GM18499 (cell line): Measurements from ENCODE around the gene SKP2.
"Not testable (repeated sequence)": the region's sequence is repeated elsewhere in the genome, so short reads cannot be mapped to it uniquely, and the experiment has no call there.

Experiments used
- ATAC-seq: cut with Tn5 transposase; IDR thresholded peaks from one replicate; pipeline ENCODE4 v1.9.1; 2021; ENCODE audit warnings: moderate number of reproducible peaks; ENCODE audit not compliant: insufficient read depth, unreplicated experiment

Gene SKP2

DNA sequence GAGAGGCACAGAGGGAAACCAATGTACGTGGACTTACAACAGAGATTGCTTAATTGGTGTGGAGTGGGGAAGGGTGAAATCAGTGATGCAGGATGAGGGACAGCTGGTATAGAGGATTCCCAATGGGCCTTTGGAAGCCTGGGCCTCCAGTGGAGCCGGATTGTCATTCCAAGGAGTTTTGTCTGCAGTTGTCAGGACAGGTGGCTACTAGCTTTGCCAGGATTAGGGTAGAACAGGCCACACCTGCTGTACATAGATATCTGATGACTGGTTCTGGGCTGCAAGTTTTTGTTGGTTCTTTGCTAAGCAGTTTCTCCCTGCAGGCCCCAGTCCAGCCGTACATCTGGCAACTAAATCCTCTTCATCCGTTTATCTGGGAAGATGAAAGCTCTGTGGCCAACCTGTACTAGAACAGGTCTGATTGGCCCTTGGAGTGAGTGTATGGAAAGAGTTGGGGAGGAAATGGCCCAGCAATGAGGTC is 4.2 kb downstream of the SKP2 start:
- ATAC-seq: no peak

DNA sequence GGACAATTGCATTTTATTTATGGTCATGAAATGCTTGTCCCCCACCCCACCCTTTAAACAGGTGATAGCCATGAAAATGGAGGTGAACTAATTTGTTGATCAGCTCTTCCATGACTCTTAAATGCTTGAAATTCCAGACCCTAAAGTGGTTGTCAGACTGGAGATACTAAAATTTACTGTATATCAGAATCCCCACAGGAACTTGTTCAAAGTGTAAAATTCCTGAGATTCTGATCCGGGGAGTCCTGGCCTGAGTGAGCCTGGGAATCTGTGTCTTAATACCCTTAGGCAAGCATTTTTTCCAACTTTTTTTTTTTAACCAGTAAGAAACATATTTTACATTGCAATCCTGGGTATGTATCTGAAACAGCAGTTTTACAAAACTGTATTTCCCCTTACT is 4.7 kb downstream of the SKP2 start:
- ATAC-seq: no peak

DNA sequence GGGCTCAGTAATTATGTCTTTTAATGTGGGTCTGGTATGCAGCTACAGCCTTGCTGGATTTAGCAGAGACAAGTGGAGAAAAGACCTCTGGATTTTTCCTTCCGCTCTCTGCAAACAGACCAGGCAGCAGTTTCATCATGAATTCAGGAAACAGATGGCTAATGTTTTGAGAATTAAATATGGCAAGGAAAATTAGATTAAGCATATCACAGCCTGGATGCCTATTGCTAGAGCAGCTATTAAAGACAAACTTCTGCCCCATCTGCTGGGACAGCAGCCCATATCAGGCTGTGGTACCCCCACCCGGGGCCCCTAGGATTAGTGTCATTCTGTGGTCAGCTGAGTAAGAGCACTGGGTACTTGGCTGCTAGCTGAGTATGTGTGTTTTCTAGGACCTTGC is 6.2 kb downstream of the SKP2 start:
- no peak for ATAC-seq

DNA sequence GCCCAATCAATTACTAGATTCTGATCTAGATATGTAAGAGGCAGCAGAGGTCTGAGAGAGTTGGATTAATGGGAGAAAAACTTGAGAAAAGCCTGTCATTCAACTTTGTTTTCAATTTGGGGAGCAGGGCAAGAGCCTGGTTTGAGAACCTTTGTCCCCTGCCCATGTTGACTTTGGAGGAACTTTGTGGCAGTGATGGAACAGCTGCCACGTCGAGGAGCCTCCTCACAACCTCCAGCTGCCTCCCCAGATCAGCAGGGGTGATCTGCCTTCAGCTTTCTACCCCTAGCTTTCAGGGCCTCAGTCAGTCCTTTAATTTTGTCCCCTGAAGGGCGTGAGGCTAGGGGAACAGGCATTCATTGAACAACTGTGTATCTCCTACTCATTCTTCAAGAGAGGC is 8.7 kb downstream of the SKP2 start:
- ATAC-seq: no peak

DNA sequence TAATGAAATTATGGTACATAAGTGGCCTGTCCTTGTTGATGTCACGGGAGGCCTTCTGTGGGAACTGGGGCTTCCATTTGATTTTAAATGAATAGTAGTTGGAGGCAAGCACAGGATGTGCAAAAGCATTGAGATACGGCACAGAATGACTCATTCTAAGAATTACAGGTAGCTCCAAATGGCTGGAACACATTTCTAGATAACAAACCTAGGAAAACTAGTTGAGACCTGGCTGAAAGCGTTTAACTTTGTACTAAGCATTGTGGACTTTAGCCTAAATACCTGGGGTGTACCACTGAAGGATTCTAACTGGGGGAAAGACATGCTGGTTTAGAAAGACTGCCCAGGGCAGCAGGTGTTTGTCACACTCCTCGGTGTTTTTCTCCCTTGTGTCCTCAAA is 9.4 kb downstream of the SKP2 start:
- no peak for ATAC-seq

DNA sequence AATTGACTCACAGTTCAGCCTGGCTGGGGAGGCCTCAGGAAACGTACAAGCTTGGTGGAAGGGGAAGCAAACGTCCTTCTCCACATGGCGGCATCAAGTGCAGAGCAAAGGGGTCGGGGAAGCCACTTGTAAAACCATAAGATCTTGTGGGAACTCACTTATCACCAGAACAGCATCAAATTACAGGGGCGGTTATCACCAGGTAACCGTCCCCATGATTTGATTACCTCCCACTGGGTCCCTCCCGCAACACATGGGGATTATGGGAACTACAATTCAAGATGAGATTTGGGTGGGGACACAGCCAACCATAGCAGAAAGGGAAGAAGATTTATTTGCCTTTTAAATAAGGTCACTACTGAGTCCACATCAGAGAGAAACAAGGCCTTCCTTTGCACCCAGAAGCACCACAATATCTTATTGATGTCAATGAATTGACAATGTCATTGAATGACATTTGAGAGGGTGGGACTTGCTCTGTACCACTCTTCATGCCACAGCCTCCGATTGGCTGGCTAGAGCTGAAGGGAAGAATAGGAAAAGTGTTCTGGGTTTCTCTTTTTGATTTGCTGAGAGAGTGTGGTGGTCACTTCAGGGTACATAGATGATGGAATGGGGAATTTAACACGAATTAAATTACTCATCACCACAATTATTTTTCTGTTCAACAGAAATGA is 11.0 kb downstream of the SKP2 start:
- ATAC-seq: no peak

DNA sequence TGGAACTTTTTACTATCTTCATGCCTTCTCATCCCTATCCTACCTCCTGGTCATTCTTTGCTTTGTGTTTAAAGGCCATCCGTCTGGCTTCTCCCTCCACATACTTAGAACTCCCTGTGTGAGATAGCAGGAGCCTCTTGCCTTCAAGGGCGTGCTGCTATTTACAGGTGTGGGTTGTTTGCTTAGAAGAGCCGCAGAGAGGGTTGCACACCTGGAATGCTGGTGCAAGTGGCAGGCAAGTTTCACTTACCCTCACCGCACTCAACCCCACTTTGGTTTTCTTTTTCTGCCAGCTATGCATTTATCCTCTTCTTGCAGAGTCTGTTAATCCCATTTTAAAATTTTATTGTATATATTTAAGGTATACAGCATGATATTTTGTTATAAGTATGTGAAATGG is 12.6 kb downstream of the SKP2 start:
- no peak for ATAC-seq

DNA sequence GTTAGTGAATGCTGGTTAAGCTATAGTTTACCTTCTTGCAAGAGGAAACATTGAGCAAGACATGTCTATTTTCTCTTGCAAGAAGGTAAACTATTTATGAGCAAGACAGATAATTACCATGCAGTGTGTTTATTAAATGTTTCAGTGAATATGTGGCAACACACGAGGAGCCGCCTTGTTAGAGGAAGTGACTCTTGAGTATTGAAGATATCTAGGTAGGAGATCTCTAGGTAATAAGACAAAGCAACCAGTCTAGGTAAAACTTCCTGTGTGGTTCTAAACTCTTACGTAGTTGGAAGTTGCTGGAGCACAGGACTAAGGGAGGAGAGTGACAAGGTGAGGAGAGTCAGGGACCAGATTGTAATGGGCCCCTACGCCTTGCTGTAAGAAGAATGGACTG is 16.8 kb downstream of the SKP2 start:
- ATAC-seq: no peak

DNA sequence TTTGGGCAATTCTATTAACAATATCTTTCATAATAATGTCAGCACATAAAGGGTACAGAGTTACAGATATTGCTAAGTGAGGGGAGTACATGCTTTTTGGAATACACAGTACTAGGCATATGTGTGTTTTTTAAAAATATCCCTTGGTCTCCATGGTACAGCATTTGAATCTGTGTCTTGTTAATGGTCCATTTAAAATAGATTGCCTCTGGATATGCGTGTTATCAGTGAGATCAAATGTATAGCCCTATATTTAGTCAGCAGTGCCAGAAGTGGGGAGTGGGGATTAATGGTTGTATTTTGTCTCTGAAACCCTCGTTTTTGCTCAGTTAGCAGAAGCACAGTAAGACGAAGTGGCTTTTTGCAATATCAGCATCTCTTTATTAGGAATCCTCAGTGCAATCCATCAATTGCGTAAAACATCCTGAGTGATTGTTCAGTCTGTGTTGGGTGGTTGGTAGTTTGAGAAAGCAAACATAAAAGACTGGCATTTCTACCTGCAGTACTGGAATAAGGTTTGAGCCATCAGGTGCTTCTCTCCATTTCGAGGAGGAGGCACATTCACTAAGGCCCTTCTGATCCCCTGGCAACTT is 19.0 kb downstream of the SKP2 start:
- no peak for ATAC-seq

DNA sequence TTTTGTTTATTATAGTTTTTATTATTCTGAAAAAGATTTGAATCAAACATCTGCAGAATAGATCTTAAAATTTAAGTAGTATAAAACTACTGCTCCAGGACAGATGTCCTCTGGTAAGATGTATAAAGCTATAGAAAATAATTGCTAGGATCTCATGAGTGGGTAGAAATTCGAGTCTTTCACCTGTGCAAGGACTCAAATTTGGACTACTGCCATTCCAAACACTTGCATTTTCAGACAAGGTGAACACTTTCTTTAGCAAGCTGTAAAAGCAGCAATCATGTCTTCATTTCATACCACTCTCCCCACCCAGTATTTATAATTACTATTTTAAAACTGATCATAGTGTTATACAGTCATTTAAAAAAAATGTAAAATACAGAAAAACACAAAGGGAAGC is 20.7 kb downstream of the SKP2 start:
- ATAC-seq: no peak

DNA sequence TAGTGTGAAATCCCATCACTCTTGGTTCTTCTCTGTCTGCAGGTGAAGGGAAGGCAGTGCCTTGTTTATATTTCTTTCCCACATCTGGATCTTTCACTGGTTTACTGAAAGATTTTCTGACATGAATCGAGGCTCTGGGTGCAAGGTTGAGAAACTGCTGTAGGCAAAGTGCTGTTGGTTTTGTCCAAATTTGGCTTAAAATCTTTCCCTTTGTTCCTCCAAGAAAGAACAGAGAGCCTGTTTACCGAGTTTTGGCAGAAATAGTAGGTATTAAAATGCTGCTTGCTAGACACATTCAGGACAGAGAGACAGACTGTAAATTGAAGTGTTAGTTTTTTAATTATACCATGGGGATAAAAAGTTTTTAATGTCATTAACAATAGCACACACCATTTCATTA is 21.5 kb downstream of the SKP2 start:
- ATAC-seq: no peak

DNA sequence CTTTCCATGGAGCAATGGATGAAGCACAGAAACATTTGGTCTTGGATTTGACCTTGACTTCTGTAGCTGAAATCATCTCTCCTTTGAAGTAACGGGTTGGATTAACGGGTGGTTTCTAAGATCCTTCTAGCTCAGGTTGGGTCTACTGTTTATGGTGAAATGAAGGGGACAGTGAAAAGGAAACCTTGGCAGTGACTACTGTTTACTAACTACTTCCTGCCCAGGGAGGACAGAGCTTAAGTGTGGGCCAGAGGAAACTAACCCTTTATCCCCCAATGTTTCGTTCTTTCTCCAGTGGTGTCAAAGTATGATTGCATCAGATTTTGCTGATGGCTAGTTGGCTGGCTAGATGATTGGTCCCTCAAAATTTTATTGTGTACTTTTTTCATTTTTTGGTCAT is 22.2 kb downstream of the SKP2 start:
- ATAC-seq: no peak

DNA sequence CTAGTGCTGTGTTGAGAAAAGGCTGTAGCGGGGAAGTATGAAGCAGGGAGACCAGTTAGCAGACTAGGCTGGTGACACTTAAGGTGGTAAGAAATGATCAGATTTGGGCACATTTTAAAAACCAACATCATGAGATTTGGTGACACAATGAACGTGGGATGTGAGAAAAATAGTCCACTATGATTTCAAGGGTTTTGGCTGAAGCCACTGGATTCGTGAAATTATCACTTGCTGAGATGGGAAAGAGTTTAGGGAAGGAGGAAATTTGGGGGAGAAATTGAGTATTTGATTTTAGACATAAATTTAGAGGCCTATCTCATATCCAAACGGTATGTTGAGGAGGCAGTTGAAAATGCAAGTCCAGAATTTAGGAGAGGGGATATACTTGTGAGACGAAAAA is 23.1 kb downstream of the SKP2 start:
- ATAC-seq: no peak

DNA sequence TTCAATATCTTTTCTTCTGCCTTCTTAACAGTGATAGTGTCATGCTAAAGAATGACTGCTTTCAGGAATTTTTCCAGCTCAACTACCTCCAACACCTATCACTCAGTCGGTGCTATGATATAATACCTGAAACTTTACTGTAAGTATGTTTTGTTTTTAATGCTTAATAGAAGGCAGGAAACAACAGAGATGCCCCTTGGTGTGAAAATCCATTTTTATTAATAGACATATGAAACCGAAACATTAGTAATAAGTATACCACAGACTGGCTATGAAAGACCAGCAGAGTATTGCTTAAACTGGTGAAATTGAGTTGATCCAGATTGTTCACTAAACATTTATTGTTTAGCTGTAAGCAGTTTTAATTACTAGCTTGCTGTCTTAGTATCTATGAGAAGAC is 25.2 kb downstream of the SKP2 start:
- ATAC-seq: peak; percentile 93

DNA sequence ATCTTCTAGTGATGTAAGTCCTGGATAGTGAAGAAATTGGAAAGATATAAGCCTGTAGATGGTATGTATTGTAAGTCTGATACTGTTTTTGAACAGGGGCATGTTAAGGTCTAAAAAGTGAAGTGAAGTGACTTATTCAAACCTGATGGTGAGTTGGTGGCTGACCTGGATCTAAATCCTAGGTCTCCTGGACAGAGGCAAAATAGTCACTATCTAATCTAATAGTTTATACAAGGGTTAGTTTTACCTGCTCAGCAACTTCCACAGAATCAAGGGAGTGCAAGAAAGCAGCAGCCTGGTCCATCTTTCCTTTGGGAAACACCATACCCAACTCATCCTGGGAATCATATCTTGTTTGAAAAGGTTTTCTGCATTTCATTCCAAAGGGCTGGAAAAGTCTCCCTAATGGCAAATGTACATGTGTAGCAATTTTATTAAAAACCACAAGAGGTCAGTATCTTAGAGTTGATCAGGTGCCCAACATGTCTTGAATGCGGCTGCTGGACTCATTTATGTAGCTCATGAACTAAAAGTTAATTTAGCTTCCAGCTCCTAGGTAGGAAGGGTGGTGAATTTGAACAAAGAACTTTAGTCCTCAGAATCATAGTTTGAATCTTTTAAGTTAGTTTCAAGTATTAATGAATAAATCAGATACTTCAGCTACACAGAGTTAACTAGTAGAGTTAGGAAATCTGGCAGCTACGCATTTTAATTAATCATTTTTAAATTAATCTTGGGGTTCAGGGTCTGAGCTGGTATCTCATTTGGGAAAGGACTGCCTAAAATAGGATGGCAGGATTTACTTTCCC is 26.0 kb downstream of the SKP2 start:
- ATAC-seq: no peak

DNA sequence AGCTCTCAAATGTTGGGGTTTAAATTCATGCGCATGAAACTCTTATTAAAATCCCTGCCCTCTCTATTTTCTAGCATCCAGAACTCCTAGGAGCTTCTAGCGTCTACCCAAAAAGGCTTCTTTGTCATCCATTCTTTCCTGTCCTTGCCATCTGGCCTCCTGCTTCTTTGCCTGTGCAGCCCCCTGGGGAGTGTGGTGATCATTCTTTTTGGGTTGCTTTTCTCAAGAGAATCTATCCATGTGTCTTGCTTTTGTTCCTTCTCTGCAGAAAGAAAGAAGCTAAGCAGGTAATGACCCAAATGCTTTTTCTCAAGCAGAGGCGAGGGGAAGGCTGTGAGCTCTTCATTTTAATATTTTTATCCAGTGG is 26.6 kb downstream of the SKP2 start:
- ATAC-seq: no peak

DNA sequence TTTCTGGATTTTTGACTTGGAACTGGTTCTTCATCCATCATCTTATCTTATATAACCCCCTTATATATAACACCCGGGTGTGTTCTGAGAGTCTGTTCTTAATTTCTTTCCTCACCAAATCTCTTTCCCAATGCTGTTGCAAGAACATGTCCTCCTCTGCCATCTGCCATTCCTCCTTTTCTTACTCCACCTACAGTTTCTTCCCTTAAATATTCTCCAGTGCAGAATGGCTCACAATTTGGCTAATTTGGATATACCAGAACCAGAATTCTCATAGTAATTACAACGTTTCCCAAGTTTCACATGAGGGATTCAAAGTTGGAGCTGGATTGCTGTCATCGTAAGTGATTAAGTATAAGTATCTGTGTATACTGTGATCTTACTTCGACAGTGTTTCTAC is 28.0 kb downstream of the SKP2 start:
- ATAC-seq: no peak

DNA sequence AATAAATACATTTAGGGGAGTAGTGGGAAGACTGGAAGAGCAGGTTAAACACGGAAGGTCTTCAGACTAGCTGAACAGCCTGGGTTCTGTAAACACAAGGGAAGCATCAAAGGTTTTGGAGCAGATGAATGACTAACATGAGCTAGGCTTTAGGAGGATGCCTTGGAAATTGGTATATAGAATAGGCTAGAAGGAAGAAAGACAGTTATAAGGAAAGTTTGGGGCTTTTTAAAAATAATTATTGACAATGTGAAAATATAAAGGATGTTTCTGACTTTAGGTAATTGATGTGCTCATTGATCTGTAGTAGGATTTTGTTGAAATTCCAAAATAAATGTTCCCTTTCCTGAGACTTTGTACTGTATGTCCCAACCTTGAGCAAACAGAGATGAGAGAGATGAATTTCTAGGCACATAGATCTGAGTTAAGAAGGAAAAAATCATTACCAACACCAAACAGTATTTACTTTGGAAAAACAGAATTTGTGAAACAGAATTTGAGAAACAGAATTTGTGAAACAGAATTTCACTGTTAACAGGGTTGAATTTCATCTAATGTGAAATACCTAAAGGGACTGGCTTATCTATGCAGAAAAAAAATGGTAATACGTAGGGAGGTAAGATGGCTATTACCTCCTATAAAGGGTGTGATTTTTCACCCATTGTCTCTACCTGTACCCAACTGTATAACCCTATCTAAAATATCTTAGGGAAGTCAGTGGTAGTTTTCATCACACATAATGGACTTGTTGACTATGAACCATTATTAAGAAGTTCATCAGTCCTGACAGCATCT is 28.8 kb downstream of the SKP2 start:
- no peak for ATAC-seq

DNA sequence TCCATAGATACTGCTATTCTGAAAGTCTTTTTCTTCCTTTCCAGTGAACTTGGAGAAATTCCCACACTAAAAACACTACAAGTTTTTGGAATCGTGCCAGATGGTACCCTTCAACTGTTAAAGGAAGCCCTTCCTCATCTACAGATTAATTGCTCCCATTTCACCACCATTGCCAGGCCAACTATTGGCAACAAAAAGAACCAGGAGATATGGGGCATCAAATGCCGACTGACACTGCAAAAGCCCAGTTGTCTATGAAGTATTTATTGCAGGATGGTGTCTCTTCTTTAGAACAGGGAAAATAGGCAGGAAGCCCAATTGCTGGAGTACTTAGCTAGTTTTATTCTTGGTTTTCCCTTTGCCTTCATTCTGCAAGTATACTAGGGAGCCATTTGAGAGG is 29.9 kb downstream of the SKP2 start:
- ATAC-seq: no peak

DNA sequence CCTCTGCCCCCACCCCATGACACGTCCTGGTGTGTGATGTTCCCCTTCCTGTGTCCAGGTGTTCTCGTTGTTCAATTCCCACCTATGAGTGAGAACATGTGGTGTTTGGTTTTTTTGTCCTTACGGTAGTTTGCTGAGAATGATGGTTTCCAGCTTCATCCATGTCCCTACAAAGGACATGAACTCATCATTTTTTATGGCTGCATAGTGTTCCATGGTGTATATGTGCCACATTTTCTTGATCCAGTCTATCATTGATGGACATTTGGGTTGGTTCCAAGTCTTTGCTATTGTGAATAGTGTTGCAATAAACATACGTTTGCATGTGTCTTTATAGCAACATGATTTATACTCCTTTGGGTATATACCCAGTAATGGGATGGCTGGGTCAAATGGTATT is 32.5 kb downstream of the SKP2 start:
- ATAC-seq: not testable (repeated sequence)

DNA sequence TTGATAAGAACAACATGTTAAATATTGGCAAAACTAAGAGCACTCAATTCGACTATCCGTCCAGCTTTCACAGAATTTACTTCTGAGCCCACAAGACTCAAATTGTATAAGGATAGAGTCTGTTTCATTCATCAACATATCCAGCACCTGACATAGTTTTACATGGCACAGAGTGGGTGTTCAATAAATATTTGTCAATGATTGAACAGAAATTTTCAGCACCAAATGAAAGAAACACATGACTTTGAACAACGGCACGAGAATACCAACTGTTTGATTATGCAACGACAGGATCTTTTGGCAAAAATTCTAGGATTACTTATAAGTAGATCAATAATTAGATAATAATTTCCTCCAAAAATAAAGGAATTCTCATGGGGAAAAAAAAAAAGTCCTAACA is 41.8 kb downstream of the SKP2 start:
- no peak for ATAC-seq
